ENCODE results near the gene FOXP4.

- no peak for TF ChIP-seq EZH2 (IDR thresholded peaks at IDR 0.05; ENCODE audit: low read length, missing control alignments)
- TF ChIP-seq, protein P1, sequence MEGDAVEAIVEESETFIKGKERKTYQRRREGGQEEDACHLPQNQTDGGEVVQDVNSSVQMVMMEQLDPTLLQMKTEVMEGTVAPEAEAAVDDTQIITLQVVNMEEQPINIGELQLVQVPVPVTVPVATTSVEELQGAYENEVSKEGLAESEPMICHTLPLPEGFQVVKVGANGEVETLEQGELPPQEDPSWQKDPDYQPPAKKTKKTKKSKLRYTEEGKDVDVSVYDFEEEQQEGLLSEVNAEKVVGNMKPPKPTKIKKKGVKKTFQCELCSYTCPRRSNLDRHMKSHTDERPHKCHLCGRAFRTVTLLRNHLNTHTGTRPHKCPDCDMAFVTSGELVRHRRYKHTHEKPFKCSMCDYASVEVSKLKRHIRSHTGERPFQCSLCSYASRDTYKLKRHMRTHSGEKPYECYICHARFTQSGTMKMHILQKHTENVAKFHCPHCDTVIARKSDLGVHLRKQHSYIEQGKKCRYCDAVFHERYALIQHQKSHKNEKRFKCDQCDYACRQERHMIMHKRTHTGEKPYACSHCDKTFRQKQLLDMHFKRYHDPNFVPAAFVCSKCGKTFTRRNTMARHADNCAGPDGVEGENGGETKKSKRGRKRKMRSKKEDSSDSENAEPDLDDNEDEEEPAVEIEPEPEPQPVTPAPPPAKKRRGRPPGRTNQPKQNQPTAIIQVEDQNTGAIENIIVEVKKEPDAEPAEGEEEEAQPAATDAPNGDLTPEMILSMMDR (conservative IDR thresholded peaks at IDR 0.05 in 1 of 2, IDR thresholded peaks at IDR 0.05 in 1 of 2; ENCODE audit: low read depth in 1 of 2, low read length in 2 of 2) = no peak
Observed at GRCh38 chr6:41528409-41528963, 17.7 kb upstream of the FOXP4 start.

Data from fibroblast of lung (primary cell).